ENCODE measurements around the gene COL4A1.

The COL4A1 gene

GRCh38 chr13:110173247-110173818 lies 133.6 kb downstream of the COL4A1 start:
- Histone ChIP-seq H3K27me3 (ENCODE audit: control insufficient read depth, insufficient read depth, low read length, poor library complexity, severe bottlenecking) (no peaks in the 10 kb centered on the region), H3K4me3 (ENCODE audit: insufficient read depth, low read depth, low read length) (no peak overlapping the region), H3K36me3 (ENCODE audit: control insufficient read depth, insufficient read depth, low read length) (peaks cover 13% of the 10 kb centered on the region), H3K4me1 (ENCODE audit: control insufficient read depth, insufficient read depth, low read length) (no peaks in the 10 kb centered on the region), H3K27ac (ENCODE audit: insufficient read depth, low read depth, low read length, poor library complexity, severe bottlenecking) (no peak overlapping the region), H3K9me3 (ENCODE audit: control insufficient read depth, low read length) (no peaks in the 10 kb centered on the region)

GRCh38 chr13:110170882-110171281 lies 136.1 kb downstream of the COL4A1 start:
- Histone ChIP-seq H3K4me1 (ENCODE audit: control insufficient read depth, insufficient read depth, low read length) (no peaks in the 10 kb centered on the region), H3K27me3 (ENCODE audit: control insufficient read depth, insufficient read depth, low read length, poor library complexity, severe bottlenecking) (no peaks in the 10 kb centered on the region), H3K4me3 (ENCODE audit: insufficient read depth, low read depth, low read length) (no peak overlapping the region), H3K9me3 (ENCODE audit: control insufficient read depth, low read length) (no peaks in the 10 kb centered on the region), H3K36me3 (ENCODE audit: control insufficient read depth, insufficient read depth, low read length) (peaks cover 10% of the 10 kb centered on the region), H3K27ac (ENCODE audit: insufficient read depth, low read depth, low read length, poor library complexity, severe bottlenecking) (no peak overlapping the region)
- WGBS, 2 experiments, result 83% methylated on average over 9 of the region's 9 CpGs

GRCh38 chr13:110170020-110170790 lies 136.8 kb downstream of the COL4A1 start:
- Histone ChIP-seq H3K9me3 (ENCODE audit: control insufficient read depth, low read length) (no peaks in the 10 kb centered on the region), H3K4me1 (ENCODE audit: control insufficient read depth, insufficient read depth, low read length) (no peaks in the 10 kb centered on the region), H3K27me3 (ENCODE audit: control insufficient read depth, insufficient read depth, low read length, poor library complexity, severe bottlenecking) (no peaks in the 10 kb centered on the region), H3K36me3 (ENCODE audit: control insufficient read depth, insufficient read depth, low read length) (peaks cover 10% of the 10 kb centered on the region), H3K4me3 (ENCODE audit: insufficient read depth, low read depth, low read length) (no peak overlapping the region), H3K27ac (ENCODE audit: insufficient read depth, low read depth, low read length, poor library complexity, severe bottlenecking) (no peak overlapping the region)
- 95 to 96% methylated on average over 20 of the region's 20 CpGs for WGBS, 2 experiments

GRCh38 chr13:110168999-110169933 lies 137.7 kb downstream of the COL4A1 start:
- Histone ChIP-seq H3K4me1 (ENCODE audit: control insufficient read depth, insufficient read depth, low read length) (no peaks in the 10 kb centered on the region), H3K4me3 (ENCODE audit: insufficient read depth, low read depth, low read length) (no peak overlapping the region), H3K9me3 (ENCODE audit: control insufficient read depth, low read length) (no peaks in the 10 kb centered on the region), H3K27me3 (ENCODE audit: control insufficient read depth, insufficient read depth, low read length, poor library complexity, severe bottlenecking) (no peaks in the 10 kb centered on the region), H3K27ac (ENCODE audit: insufficient read depth, low read depth, low read length, poor library complexity, severe bottlenecking) (no peak overlapping the region), H3K36me3 (ENCODE audit: control insufficient read depth, insufficient read depth, low read length) (peaks cover 12% of the 10 kb centered on the region)
- 91 to 97% methylated on average over 4 of the region's 4 CpGs for WGBS, 2 experiments

GRCh38 chr13:110166598-110166997 lies 140.4 kb downstream of the COL4A1 start:
- no peaks in the 10 kb centered on the region for H3K4me1 ChIP-seq (ENCODE audit: control insufficient read depth, insufficient read depth, low read length)
- no peak overlapping the region for H3K27ac ChIP-seq (ENCODE audit: insufficient read depth, low read depth, low read length, poor library complexity, severe bottlenecking)
- 92 to 98% methylated on average over 4 of the region's 4 CpGs for WGBS, 2 experiments
- peaks cover 10% of the 10 kb centered on the region for H3K36me3 ChIP-seq (ENCODE audit: control insufficient read depth, insufficient read depth, low read length)
- no peaks in the 10 kb centered on the region for H3K9me3 ChIP-seq (ENCODE audit: control insufficient read depth, low read length)
- H3K27me3 ChIP-seq (ENCODE audit: control insufficient read depth, insufficient read depth, low read length, poor library complexity, severe bottlenecking), result no peaks in the 10 kb centered on the region
- no peak overlapping the region for H3K4me3 ChIP-seq (ENCODE audit: insufficient read depth, low read depth, low read length)

GRCh38 chr13:110164706-110165105 lies 142.3 kb downstream of the COL4A1 start:
- no peak overlapping the region for H3K27ac ChIP-seq (ENCODE audit: insufficient read depth, low read depth, low read length, poor library complexity, severe bottlenecking)
- WGBS, 2 experiments, result 93 to 95% methylated on average over 8 of the region's 8 CpGs
- H3K36me3 ChIP-seq (ENCODE audit: control insufficient read depth, insufficient read depth, low read length), result peaks cover 13% of the 10 kb centered on the region

GRCh38 chr13:110162866-110163658 lies 143.9 kb downstream of the COL4A1 start:
- Histone ChIP-seq H3K36me3 (ENCODE audit: control insufficient read depth, insufficient read depth, low read length) (peaks cover 18% of the 10 kb centered on the region), H3K4me1 (ENCODE audit: control insufficient read depth, insufficient read depth, low read length) (no peaks in the 10 kb centered on the region), H3K27ac (ENCODE audit: insufficient read depth, low read depth, low read length, poor library complexity, severe bottlenecking) (no peak overlapping the region), H3K4me3 (ENCODE audit: insufficient read depth, low read depth, low read length) (no peak overlapping the region), H3K9me3 (ENCODE audit: control insufficient read depth, low read length) (no peaks in the 10 kb centered on the region), H3K27me3 (ENCODE audit: control insufficient read depth, insufficient read depth, low read length, poor library complexity, severe bottlenecking) (no peaks in the 10 kb centered on the region)
- 85 to 88% methylated on average over 11 of the region's 11 CpGs for WGBS, 2 experiments

More at GRCh38 chr13:110164706-110165105, 142.3 kb downstream of the COL4A1 start:
- no peaks in the 10 kb centered on the region for H3K27me3 ChIP-seq (ENCODE audit: control insufficient read depth, insufficient read depth, low read length, poor library complexity, severe bottlenecking)
- no peak overlapping the region for H3K4me3 ChIP-seq (ENCODE audit: insufficient read depth, low read depth, low read length)
- no peaks in the 10 kb centered on the region for H3K9me3 ChIP-seq (ENCODE audit: control insufficient read depth, low read length)
- no peaks in the 10 kb centered on the region for H3K4me1 ChIP-seq (ENCODE audit: control insufficient read depth, insufficient read depth, low read length)

- no peak overlapping the region for H3K27ac ChIP-seq (ENCODE audit: insufficient read depth, low read depth, low read length, poor library complexity, severe bottlenecking)
- H3K9me3 ChIP-seq (ENCODE audit: control insufficient read depth, low read length), result no peaks in the 10 kb centered on the region
- no peaks in the 10 kb centered on the region for H3K27me3 ChIP-seq (ENCODE audit: control insufficient read depth, insufficient read depth, low read length, poor library complexity, severe bottlenecking)
- H3K4me3 ChIP-seq (ENCODE audit: insufficient read depth, low read depth, low read length), result no peak overlapping the region
- 96 to 97% methylated on average over 11 of the region's 11 CpGs for WGBS, 2 experiments
- no peaks in the 10 kb centered on the region for H3K4me1 ChIP-seq (ENCODE audit: control insufficient read depth, insufficient read depth, low read length)
- H3K36me3 ChIP-seq (ENCODE audit: control insufficient read depth, insufficient read depth, low read length), result peaks cover 18% of the 10 kb centered on the region
Observed at GRCh38 chr13:110162053-110162452, 144.9 kb downstream of the COL4A1 start.

GRCh38 chr13:110161112-110161882 lies 145.7 kb downstream of the COL4A1 start:
- WGBS, 2 experiments, result 85 to 87% methylated on average over 10 of the region's 10 CpGs
- no peaks in the 10 kb centered on the region for H3K27me3 ChIP-seq (ENCODE audit: control insufficient read depth, insufficient read depth, low read length, poor library complexity, severe bottlenecking)
- H3K9me3 ChIP-seq (ENCODE audit: control insufficient read depth, low read length), result no peaks in the 10 kb centered on the region
- no peak overlapping the region for H3K27ac ChIP-seq (ENCODE audit: insufficient read depth, low read depth, low read length, poor library complexity, severe bottlenecking)
- peaks cover 18% of the 10 kb centered on the region for H3K36me3 ChIP-seq (ENCODE audit: control insufficient read depth, insufficient read depth, low read length)
- no peaks in the 10 kb centered on the region for H3K4me1 ChIP-seq (ENCODE audit: control insufficient read depth, insufficient read depth, low read length)
- H3K4me3 ChIP-seq (ENCODE audit: insufficient read depth, low read depth, low read length), result no peak overlapping the region

Data from ectodermal cell (in vitro differentiated cells).